GM12873 (cell line): ENCODE data around the gene RAPGEF5.

ENCODE experiments used
- CTCF ChIP-seq: IDR thresholded peaks from 2 replicates; pipeline ENCODE4 v1.5.1; 2012; ENCODE audit warnings: low read depth, mild to moderate bottlenecking, moderate library complexity, low read length, control low read depth; ENCODE audit not compliant: insufficient read depth; ENCODE audit errors: missing control alignments

Gene RAPGEF5

GRCh38 chr7:22305706-22306105 is 51.2 kb downstream of the RAPGEF5 start:
- no peak for TF ChIP-seq CTCF

- TF ChIP-seq CTCF = no peak
These were observed 54.0 kb downstream of the RAPGEF5 start for GRCh38 chr7:22302951-22303423.

- TF ChIP-seq CTCF = no peak
These were observed 54.8 kb downstream of the RAPGEF5 start for GRCh38 chr7:22302193-22302592.

- TF ChIP-seq CTCF = no peak
These were observed 55.2 kb downstream of the RAPGEF5 start for GRCh38 chr7:22301790-22302189.

- no peak for TF ChIP-seq CTCF
These were observed 56.1 kb downstream of the RAPGEF5 start for GRCh38 chr7:22300839-22301238.

GRCh38 chr7:22296916-22297315 is 60.0 kb downstream of the RAPGEF5 start:
- TF ChIP-seq CTCF = no peak

GRCh38 chr7:22296265-22296566 is 60.7 kb downstream of the RAPGEF5 start:
- TF ChIP-seq CTCF = no peak
